Measurements from ENCODE around the gene ZNF544.

DNA sequence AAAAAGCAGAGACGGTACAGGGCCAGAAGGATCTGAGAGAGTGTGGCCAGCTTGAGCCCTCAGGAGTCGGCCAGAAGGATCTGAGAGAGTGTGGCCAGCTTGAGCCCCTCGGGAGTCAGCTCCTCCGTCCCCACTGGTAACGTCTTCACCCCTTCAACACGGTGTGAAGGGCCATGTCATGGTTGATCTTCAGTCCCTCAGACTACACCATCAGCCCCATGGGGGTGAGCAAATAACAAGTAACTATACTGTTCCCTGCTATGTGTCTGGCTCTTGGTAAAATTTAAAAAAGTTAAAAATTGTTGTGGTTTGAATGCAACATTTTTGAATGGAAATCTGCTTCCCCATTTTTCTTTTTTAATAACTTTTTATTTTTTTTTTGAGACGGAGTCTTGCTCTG is 48.5 kb downstream of the ZNF544 start:
- TF ChIP-seq, protein P1, sequence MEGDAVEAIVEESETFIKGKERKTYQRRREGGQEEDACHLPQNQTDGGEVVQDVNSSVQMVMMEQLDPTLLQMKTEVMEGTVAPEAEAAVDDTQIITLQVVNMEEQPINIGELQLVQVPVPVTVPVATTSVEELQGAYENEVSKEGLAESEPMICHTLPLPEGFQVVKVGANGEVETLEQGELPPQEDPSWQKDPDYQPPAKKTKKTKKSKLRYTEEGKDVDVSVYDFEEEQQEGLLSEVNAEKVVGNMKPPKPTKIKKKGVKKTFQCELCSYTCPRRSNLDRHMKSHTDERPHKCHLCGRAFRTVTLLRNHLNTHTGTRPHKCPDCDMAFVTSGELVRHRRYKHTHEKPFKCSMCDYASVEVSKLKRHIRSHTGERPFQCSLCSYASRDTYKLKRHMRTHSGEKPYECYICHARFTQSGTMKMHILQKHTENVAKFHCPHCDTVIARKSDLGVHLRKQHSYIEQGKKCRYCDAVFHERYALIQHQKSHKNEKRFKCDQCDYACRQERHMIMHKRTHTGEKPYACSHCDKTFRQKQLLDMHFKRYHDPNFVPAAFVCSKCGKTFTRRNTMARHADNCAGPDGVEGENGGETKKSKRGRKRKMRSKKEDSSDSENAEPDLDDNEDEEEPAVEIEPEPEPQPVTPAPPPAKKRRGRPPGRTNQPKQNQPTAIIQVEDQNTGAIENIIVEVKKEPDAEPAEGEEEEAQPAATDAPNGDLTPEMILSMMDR (IDR thresholded peaks at IDR 0.05; ENCODE audit: control extremely low read depth in 1 of 3, insufficient read depth in 1 of 3, low read depth in 1 of 3, low read length in 3 of 3): no peak
- no peak for TF ChIP-seq POLR2A (IDR thresholded peaks at IDR 0.05; ENCODE audit: control extremely low read depth in 1 of 2, low read depth in 2 of 2, low read length in 2 of 2)
- TF ChIP-seq EZH2 (IDR thresholded peaks at IDR 0.05; ENCODE audit: low read depth, low read length, severe bottlenecking): no peak
- no peak for TF ChIP-seq NANOG (IDR thresholded peaks at IDR 0.05; ENCODE audit: insufficient read depth, low read depth, low read length, poor library complexity, severe bottlenecking)
- no peak for TF ChIP-seq FOSL1 (IDR thresholded peaks at IDR 0.05; ENCODE audit: insufficient read depth, low read depth, low read length)
- no peak for TF ChIP-seq CHD2 (IDR thresholded peaks at IDR 0.05; ENCODE audit: low read length)
- no peak for TF ChIP-seq JUN (IDR thresholded peaks at IDR 0.05; ENCODE audit: low read depth, low read length)
- TF ChIP-seq, protein P2, sequence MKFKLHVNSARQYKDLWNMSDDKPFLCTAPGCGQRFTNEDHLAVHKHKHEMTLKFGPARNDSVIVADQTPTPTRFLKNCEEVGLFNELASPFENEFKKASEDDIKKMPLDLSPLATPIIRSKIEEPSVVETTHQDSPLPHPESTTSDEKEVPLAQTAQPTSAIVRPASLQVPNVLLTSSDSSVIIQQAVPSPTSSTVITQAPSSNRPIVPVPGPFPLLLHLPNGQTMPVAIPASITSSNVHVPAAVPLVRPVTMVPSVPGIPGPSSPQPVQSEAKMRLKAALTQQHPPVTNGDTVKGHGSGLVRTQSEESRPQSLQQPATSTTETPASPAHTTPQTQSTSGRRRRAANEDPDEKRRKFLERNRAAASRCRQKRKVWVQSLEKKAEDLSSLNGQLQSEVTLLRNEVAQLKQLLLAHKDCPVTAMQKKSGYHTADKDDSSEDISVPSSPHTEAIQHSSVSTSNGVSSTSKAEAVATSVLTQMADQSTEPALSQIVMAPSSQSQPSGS (IDR thresholded peaks at IDR 0.05; ENCODE audit: low read length): no peak
- TF ChIP-seq POLR2AphosphoS5 (IDR thresholded peaks at IDR 0.05; ENCODE audit: low read depth, low read length): no peak

Measured in H1 (cell line).